HG02981 (cell line): ENCODE measurements around the gene EBLN1.

ENCODE experiments used
- ATAC-seq: cut with Tn5 transposase; IDR thresholded peaks from one replicate; pipeline ENCODE4 v1.9.1; 2021; ENCODE audit warnings: mild to moderate bottlenecking, moderate library complexity; ENCODE audit not compliant: unreplicated experiment

The EBLN1 gene

GRCh38 chr10:22217842-22218241, at the start of gene EBLN1:
Gene EBLN1, minus strand, starts transcription at chr10:22218015. Its CDS starts 8,032 bp downstream, at chr10:22209983.
- no peak for ATAC-seq

DNA sequence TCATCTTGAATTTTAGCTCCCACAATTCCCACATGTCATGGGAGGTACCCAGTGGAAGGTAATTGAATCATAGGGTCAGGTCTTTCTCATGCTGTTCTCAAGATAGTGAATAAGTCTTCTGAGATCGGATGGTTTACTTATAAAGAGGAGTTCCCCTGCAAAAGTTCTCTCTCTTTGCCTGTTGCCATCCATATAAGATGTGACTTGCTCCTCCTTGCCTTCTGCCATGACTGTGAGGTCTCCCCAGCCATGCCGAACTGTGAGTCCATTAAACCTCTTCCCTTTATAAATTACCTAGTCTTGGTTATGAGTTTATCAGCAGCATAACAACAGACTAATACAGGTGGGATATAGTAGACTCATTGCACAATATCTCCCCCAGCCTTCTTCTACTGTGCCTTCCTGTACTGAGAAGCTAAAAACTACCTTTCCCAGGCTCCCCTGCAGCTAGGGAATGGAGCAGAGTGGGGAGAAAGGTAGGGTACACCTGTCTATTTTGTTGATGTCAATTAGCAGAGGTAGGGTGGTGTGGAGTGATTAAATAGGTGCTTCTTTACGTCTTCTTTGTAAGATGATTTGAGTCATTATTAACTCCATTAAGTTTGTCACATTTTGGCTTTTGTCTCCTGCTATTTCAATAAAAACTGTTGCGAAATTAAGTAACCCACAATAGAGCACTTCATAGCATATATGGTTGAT, 48.2 kb upstream of the EBLN1 start:
- no peak for ATAC-seq

DNA sequence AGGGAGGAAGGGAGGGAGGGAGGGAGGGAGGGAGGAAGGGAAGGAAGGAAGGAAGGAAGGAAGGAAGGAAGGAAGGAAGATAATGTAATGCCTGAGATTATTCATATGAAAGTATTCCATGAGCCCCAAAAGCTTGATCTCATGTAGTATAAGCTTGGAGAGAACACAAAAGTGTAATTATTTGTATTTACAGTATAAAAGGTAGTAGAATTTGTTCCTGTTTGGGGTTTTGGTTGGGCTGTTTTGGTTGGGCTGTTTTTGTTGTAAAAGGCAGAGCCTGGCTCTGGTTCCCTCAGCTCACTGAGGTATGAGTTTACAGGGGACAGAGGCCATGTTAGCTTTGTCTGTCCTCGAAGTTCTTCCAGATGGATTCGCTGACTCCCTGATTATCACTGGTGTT, 45.3 kb upstream of the EBLN1 start:
- ATAC-seq, result no peak

DNA sequence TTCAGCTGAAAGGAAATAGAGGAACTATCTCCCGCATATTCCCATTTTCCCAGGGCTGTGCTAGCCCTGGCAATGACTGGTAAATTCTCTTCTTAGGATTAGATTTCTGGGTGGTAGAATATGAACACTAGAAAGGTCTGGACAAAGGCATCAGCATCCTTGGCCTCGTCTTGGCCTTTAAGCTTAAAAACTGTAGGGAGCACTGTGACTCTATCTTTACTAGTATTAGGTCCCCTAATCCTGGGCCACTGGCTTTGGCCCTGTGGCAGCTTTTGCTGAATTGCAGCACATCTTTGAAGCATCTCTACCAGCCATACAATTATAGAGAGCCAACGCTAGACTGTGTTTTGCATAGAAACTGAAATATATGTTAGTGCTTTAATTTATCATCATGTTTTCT, 41.5 kb upstream of the EBLN1 start:
- ATAC-seq, result no peak

DNA sequence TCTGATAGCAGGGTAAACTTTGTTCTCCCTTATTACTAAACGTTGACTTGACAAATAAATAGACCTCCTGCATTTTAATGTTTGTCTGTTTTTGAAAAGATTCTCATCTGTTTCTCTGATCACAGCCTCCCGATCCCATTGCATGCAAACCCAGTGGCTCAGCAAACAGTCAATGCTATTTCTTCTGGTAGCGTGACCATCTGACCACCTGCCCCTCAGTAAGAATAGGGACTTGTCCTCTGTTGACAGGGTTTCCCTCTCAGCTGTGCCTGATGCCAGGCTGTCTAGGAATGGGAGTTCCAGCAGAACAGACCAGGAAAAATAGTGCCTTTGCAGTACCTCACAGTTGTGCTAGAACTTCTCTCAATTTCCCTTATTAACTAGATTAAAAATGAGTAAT, 40.7 kb upstream of the EBLN1 start:
- no peak for ATAC-seq

- no peak for ATAC-seq
Measured at GRCh38 chr10:22253580-22253882, 35.7 kb upstream of the EBLN1 start.

- peak; percentile 27 for ATAC-seq
Measured at GRCh38 chr10:22252801-22253579, 35.2 kb upstream of the EBLN1 start.

GRCh38 chr10:22252224-22252800, 34.5 kb upstream of the EBLN1 start:
- peak; percentile 59 for ATAC-seq

GRCh38 chr10:22251751-22252223, 34.0 kb upstream of the EBLN1 start:
- peak; percentile 38 for ATAC-seq

DNA sequence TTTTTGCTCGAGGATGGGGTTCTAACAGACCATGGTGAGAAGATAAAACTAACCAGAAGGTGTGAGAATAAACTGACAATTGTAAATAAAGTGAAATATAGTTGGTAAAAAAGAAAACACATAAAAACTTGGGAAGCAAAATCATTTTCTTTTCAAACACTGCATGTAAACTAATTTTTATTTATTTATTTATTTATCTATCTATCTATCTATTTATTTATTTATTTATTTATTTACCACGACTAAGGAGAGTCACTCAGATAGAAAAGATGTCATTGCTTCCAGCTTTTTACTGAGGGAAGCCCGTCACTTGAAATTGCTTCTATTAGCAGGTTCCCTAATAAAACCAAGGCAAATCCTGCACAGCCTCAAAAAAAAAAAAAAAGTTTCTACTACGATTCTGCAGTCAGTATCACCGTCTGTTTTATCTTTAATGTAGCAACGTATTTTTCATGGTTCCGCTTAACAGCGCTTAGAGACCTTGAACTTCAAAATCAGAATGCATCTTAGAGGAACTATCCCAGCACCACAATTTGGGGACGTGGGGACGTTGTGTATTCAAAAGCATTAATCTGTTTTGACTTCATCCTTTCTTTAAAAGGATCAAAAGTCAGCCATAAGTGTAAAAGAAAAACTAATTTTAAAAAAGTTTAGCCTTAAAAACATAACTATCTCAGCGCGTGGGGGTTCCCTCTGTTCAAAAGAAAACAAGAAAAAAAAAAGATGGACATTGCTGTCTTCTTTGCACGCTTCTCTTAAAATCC, 33.3 kb upstream of the EBLN1 start:
- ATAC-seq, result no peak

- ATAC-seq, result no peak
Measured at GRCh38 chr10:22247636-22248035, 29.8 kb upstream of the EBLN1 start.

DNA sequence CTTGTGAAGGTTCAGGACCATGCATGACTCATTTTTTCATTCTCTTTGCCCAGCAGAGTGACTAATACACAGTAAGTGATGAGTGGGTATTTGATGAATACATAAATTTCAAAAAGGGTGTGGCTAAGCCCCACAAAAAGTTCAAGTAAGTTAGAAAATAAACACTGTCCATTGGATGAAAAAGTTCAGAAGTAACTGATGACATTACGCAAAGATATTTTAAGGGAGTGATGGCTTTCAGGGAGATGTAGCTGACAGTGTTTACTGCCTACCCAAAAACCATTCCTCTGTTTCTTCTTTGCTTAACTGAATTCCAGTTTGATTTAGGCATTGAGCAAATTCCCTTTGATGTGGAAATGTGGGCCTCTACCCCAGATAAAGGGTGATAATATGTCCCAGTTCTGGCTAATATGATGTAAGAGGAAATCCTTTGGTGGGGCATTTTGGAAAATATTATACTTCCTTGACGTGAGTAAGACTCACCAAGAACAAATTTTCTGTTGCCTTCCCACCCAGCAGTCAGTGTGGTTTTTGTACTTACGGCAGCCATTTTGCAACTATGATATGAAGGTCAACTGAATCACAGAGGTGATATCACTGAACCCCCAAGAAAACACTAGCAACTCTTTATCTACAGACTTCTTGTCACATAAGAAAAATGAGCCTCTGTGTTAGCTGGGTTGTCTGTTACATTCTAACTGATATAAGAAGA, 29.0 kb upstream of the EBLN1 start:
- no peak for ATAC-seq

- no peak for ATAC-seq
Measured at GRCh38 chr10:22245567-22245966, 27.8 kb upstream of the EBLN1 start.

- ATAC-seq, result no peak
Measured at GRCh38 chr10:22244855-22245254, 27.0 kb upstream of the EBLN1 start.

DNA sequence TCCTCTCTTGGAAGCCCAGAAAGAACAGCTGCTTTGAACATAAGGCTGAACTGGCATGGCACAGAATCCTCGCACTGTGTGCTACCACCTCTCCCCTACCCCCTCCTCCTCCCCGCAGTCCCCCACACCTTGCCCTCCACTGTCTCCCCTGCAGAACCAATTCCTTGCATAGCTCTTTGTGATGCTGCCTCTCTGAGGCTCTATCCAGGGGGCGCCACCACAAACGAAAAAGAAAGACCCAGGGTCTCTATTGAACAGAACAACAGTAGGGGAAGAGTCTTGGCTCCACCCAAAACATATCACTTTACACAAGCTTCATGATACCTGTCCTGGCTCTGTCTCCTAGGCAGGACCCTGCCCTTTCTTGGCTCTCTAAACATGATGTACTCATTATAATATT, 26.2 kb upstream of the EBLN1 start:
- no peak for ATAC-seq

DNA sequence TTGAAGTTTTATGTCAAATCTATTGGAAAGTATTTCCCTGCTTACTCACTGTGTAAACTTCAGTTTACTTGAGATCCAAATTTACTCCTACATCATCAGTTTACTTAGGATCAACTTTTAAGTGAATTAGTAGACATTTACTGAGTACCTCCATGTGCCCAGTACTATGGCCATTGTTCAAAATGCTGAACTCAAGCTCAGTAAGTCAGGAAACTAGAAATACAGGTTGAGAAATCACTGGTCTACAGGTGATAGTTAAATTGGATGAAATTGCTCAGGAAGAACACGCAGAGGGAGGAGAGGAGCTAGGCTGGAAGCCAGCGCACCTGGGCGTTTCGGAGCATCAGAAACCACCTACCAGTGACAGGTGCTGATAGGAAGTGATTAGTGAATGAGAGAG, 25.5 kb upstream of the EBLN1 start:
- no peak for ATAC-seq

DNA sequence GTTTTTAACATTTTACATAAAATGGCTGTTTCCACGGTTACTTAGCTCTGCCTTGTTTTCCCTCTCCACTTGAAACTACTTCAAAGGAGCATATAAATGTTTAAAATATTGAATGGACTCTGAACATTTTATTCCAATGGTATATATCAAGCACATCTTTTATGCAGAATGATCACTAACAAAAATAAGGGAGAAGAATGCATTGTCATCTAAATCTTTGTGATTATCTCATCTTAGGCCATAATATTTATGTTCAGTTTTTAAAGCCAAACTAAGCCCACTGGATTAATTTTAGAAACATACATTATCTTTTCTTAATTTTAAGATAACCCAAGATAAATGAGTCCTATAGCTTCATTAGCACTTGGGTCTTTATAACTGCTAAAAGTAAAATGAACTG, 13.4 kb upstream of the EBLN1 start:
- no peak for ATAC-seq

DNA sequence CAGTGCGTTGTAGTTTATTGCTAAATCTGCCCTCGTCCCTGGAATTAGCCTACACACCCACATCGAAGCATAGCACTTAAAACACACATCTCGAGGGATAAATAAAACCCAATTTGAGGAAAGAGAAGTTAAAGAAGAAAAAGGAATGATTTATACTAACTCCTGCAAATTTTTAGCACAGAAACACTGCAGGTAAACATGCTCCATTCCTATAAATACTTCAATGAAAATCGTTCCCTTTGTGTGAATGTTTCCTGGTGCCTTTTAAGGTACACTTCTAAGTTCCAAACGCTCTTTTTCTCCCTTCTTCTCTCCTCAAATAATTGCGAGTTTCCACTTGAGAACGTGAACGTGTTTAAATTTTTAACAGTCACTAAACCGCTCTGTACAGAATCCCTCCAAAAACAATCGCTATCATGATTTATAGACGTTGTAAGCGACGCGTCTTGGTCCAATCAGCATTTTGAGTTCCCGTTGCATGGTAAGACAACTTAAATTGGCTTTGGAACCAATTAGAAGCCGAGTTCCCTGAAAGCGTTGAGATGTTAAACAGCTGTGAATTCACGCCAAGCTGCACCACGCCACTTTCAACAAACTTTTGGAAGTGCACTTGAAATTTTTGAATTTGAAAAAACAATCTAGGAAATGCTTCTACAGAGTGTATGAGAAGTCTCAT, 12.5 kb upstream of the EBLN1 start:
- ATAC-seq, result no peak

GRCh38 chr10:22229802-22230157, 12.0 kb upstream of the EBLN1 start:
- ATAC-seq, result no peak
